HepG2 (cell line): Measurements from ENCODE around the gene CYP4F22. TPM values are rescaled to one million over a fixed set of nuclear protein-coding genes. Genes with fewer than 3 reads are reported as not detected.

Experiments
- ATAC-seq: fragments of 200-7000 bp; cut with Tn5 transposase; 3 replicates; pipeline ENCODE4 v1.9.1; 2020; ENCODE audit warnings: mild to moderate bottlenecking, moderate library complexity
- BruUV-seq: library from RNA; stranded (reverse); fragments of 400-500 nt; replicated peaks from 2 replicates; lab custom pipeline; 2021; lab: Mats Ljungman, UMichigan
- CTCF ChIA-PET: fragments of 300-600 bp; formaldehyde crosslinking; extraction: SDS; loops from one replicate; lab custom pipeline; 2021; ENCODE audit warnings: low total read pairs, inconsistent platforms, low intra/inter-chr PET ratio; lab: Yijun Ruan, JAX
- POLR2A ChIA-PET: fragments of 350-600 bp; sonication (Branson Sonifier 250); formaldehyde crosslinking; loops from one replicate; lab custom pipeline; 2020; ENCODE audit warnings: antibody characterized with exemption, inconsistent platforms; lab: Yijun Ruan, JAX
- DNase-seq: peaks from one replicate; pipeline ENCODE4 v3.0.0-alpha.2; 2015; ENCODE audit warnings: low spot score
- FAIRE-seq: peaks from 3 replicates; lab custom pipeline; 2011; peaks lifted over from hg19 to GRCh38; lab: Jason Lieb, UNC
- H2AFZ ChIP-seq: one replicate; pipeline ENCODE4 v1.6.1; 2011; ENCODE audit warnings: low read length, inconsistent platforms
- H3K27ac ChIP-seq: fragments of 300-600 bp; 3 replicates; pipeline ENCODE4 v1.8.0; 2011; ENCODE audit warnings: mixed run types, mild to moderate bottlenecking, mixed read lengths, low read length, inconsistent platforms; ENCODE audit not compliant: insufficient read depth; ENCODE audit errors: extremely low read length
- H3K27me3 ChIP-seq, 2 experiments: fragments of 200-600 bp in 1 of 2; 2 replicates in 1 of 2; 3 replicates in 1 of 2; pipeline versions ENCODE4 v1.6.0 to v1.8.0; 2011; ENCODE audit warnings: low read length in 2 of 2, mild to moderate bottlenecking in 2 of 2, moderate library complexity in 2 of 2, inconsistent platforms in 1 of 2; ENCODE audit not compliant: insufficient read depth in 2 of 2, control insufficient read depth in 1 of 2
- H3K36me3 ChIP-seq, 2 experiments: fragments of 200-600 bp in 1 of 2; replicated peaks in 1 of 2; 2 replicates in 1 of 2; 3 replicates in 1 of 2; pipeline versions ENCODE4 v1.5.1 to v1.8.0; 2011; ENCODE audit warnings: low read length in 2 of 2, inconsistent platforms in 1 of 2; ENCODE audit not compliant: insufficient read depth in 2 of 2, control insufficient read depth in 1 of 2
- H3K4me1 ChIP-seq: 2 replicates; pipeline ENCODE4 v1.5.1; 2012; ENCODE audit warnings: low read length, inconsistent platforms; ENCODE audit not compliant: insufficient read depth
- H3K4me2 ChIP-seq: 2 replicates; pipeline ENCODE4 v1.6.0; 2011; ENCODE audit warnings: low read depth, low read length, inconsistent platforms
- H3K4me3 ChIP-seq, 3 experiments: fragments of 200-600 bp in 1 of 3; sonication (generic), shearing (Covaris generic) in 1 of 3; replicated peaks in 1 of 3; 2 replicates each; pipeline ENCODE4 v1.5.1; 2011 to 2016; ENCODE audit warnings: low read length in 3 of 3, inconsistent platforms in 2 of 3, low read depth in 2 of 3, mild to moderate bottlenecking in 2 of 3, control low read depth in 1 of 3, mixed read lengths in 1 of 3; ENCODE audit not compliant: insufficient read depth in 1 of 3
- H3K79me2 ChIP-seq: one replicate; pipeline ENCODE4 v1.6.1; 2011; ENCODE audit warnings: low read length, inconsistent platforms; ENCODE audit not compliant: insufficient read depth
- H3K9ac ChIP-seq: 2 replicates; pipeline ENCODE4 v1.6.0; 2011; ENCODE audit warnings: mild to moderate bottlenecking, low read depth, low read length, inconsistent platforms; ENCODE audit not compliant: insufficient read depth
- H3K9me3 ChIP-seq: 2 replicates; pipeline ENCODE4 v1.5.1; 2012; ENCODE audit warnings: mild to moderate bottlenecking, low read length
- H4K20me1 ChIP-seq: 2 replicates; pipeline ENCODE4 v1.6.0; 2011; ENCODE audit warnings: inconsistent platforms, mild to moderate bottlenecking, low read length, moderate library complexity; ENCODE audit not compliant: insufficient read depth
- ATF7 ChIP-seq, 2 experiments: fragments of 450-650 bp in 1 of 2; sonication (generic) in 1 of 2; formaldehyde crosslinking in 1 of 2; IDR thresholded peaks; 2 replicates each; pipeline versions ENCODE4 v1.4.0 to v1.6.1; 2016 to 2020; ENCODE audit warnings: antibody characterized with exemption in 1 of 2, mild to moderate bottlenecking in 1 of 2, missing genetic modification reagents in 1 of 2
- CEBPG ChIP-seq: IDR thresholded peaks from 2 replicates; pipeline ENCODE4 v1.6.1; 2016
- CREB1 ChIP-seq, 2 experiments: fragments of 450-650 bp in 1 of 2; IDR thresholded peaks; 2 replicates each; pipeline ENCODE4 v1.6.1; 2016 to 2017; ENCODE audit warnings: control low read depth in 1 of 2, mild to moderate bottlenecking in 1 of 2, missing compliant biosample characterization in 1 of 2, missing genetic modification characterization in 1 of 2
- ELF3 ChIP-seq: IDR thresholded peaks from 2 replicates; pipeline ENCODE4 v1.6.1; 2016; ENCODE audit warnings: missing genetic modification reagents, missing compliant biosample characterization
- NCOA1 ChIP-seq: sonication (generic); formaldehyde crosslinking; IDR thresholded peaks from 2 replicates; pipeline ENCODE4 v1.9.0; 2021; ENCODE audit warnings: missing genetic modification reagents
- PHF5A ChIP-seq: IDR thresholded peaks from one replicate; pipeline ENCODE4 v1.6.1; 2018; ENCODE audit warnings: low read depth, missing genetic modification reagents; ENCODE audit not compliant: unreplicated experiment
- STAT5B ChIP-seq: sonication (generic); formaldehyde crosslinking; IDR thresholded peaks from 2 replicates; pipeline ENCODE4 v1.4.0; 2020; ENCODE audit warnings: missing genetic modification reagents
- ZFP62 ChIP-seq: sonication (generic); formaldehyde crosslinking; IDR thresholded peaks from 2 replicates; pipeline ENCODE4 v1.4.0; 2020; ENCODE audit warnings: missing genetic modification reagents
- ZNF337 ChIP-seq: sonication (generic); formaldehyde crosslinking; IDR thresholded peaks from 2 replicates; pipeline ENCODE4 v1.5.1; 2020; ENCODE audit warnings: missing genetic modification reagents, low read depth, mild to moderate bottlenecking, borderline replicate concordance
- WGBS: methylation state at CpG from one replicate; pipeline ENCODE4 v1.1.6; 2017; ENCODE audit warnings: low lambda C conversion rate; 5-methylcytosine and 5-hydroxymethylcytosine counted together
- in situ Hi-C: cut with HindIII; loops from 2 replicates; pipeline ENCODE4 v1.10.0; 2017; ENCODE audit warnings: low pct_unique_long_range_greater_than_20kb; ENCODE audit not compliant: extremely low pct_ligation_motif_present
- intact Hi-C: fragments of 100-400 bp; cut with micrococcal nuclease; formaldehyde crosslinking; loops from one replicate; pipeline ENCODE4 v1.10.0; 2022; ENCODE audit not compliant: unreplicated experiment
- polyA plus RNA-seq, 8 experiments: library from polyadenylated mRNA; depleted of rRNA in 3 of 8; stranded (reverse) in 7 of 8; unstranded in 1 of 8; fragments of >200 nt; fragmentation: Illumina TruSeq in 4 of 8; extraction: Trizol in 4 of 8; gene quantifications; 2 replicates each; pipeline versions ENCODE4 v1.2.1 to v1.2.3, GENCODE V29; 2011 to 2016; ENCODE audit warnings: low read depth in 4 of 8, missing spikeins in 1 of 8, mixed read lengths in 1 of 8; ENCODE audit not compliant: insufficient read depth in 1 of 8
- total RNA-seq, 5 experiments: library from RNA; depleted of rRNA; stranded (reverse); fragments of >200 nt; fragmentation: Illumina TruSeq; extraction: Trizol; gene quantifications; 2 replicates each; pipeline ENCODE4 v1.2.3, GENCODE V29; 2016; ENCODE audit warnings: low read depth in 1 of 5
- TF ChIP-seq, protein P1 (sequence below): sonication (generic); formaldehyde crosslinking; IDR thresholded peaks from 2 replicates; pipeline ENCODE4 v1.4.0; 2020; ENCODE audit warnings: missing genetic modification reagents
- TF ChIP-seq, protein P2 (sequence below): IDR thresholded peaks from 2 replicates; pipeline ENCODE4 v1.6.1; 2016; ENCODE audit warnings: low read depth, control low read depth
- TF ChIP-seq, protein P3 (sequence below): sonication (generic); formaldehyde crosslinking; IDR thresholded peaks from 2 replicates; pipeline ENCODE4 v1.4.0; 2020; ENCODE audit warnings: missing genetic modification reagents, borderline replicate concordance

The CYP4F22 gene
- total and polyA plus RNA-seq, 2 of the 13 experiments (the other 11 are each of a cell fraction or from before 2014, with no cell fraction given): 0.05 TPM; not detected in 1

DNA sequence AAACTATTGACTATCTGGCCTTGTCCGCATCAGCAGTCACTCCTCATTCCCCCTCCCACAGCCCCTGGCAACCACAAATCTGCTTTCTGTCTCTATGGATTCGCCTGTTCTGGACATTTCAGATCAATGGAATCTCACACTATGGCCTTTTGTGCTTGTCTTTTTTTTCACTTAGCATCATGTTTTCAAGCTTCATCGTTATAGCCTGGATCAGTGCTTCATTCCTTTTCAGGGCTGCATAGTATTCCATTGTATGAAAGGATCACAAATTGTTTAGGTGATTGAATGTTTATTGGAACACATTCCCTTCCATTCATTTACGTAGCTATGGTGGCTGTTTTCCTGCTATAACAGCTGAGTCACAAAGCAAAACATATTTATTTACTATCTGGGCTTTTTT lies 21.3 kb upstream of the CYP4F22 start (continued):
- no peak for TF ChIP-seq ZNF337 (CRISPR knock-in tag)
- no peak for TF ChIP-seq ATF7 (IDR thresholded peaks at IDR 0.05)
- TF ChIP-seq ATF7 (CRISPR knock-in tag; IDR thresholded peaks at IDR 0.05): no peak
- TF ChIP-seq CEBPG: no peak
- no peak for TF ChIP-seq CREB1 (IDR thresholded peaks at IDR 0.05)
- no peak for TF ChIP-seq CREB1 (CRISPR knock-in tag; IDR thresholded peaks at IDR 0.05)
- TF ChIP-seq NCOA1 (CRISPR knock-in tag): no peak
- TF ChIP-seq PHF5A (CRISPR knock-in tag): no peak
- TF ChIP-seq, all 625 proteins: peak for 0

DNA sequence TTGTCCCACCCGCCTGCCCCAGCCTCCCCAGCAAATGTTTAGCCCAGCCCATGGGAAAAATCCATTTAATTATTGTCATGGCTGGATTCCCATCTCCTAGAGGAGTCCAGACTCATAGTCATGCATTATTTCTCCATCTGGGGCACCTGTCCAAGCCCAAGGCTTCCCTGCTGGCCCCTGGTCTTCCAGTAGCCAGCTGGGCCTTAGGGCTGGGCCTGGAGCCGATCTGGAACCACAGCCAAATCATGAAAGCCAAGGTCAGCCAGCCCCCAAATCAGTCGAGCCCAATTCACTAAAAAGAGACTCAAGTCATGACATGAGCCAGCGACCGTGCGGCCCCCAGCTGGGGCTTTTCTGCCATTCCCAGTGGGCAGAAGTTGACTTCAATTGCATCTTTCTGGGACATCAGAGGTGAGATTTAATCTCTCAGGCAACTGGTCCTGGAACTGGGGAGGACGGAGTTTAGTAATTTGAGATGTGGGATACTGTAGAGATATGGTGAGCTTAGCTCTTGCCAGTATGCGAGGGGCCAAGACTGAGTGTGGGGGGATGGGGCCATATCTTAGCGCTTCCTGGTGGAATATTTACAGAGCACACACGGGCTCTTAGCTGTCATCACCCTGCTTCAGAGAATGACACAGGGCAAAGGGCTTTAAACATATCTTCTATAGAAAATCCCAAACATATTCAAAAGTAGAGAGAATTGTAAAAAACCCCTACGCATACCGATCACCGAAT lies 19.7 kb upstream of the CYP4F22 start:
- Histone ChIP-seq H3K4me1 (peaks cover 13% of the 10 kb centered on the region), H2AFZ (no peak overlapping the region), H3K27ac (no peak overlapping the region), H3K4me3 (no peak overlapping the region), H3K9me3 (no peaks in the 10 kb centered on the region), H3K36me3 (no peaks in the 10 kb centered on the region), H3K4me2 (peak overlapping the region; percentile 12; the same call in 1 of the 2 replicates), H4K20me1 (no peaks in the 10 kb centered on the region), H3K79me2 (no peaks in the 10 kb centered on the region), H3K27me3 (no peaks in the 10 kb centered on the region), H3K9ac (no peak overlapping the region)
- ATAC-seq (no peak), FAIRE-seq (peak; percentile 32), DNase-seq (no peak)
- in situ Hi-C loops: no loop called here
- intact Hi-C loops: no loop called here
- 30% methylated on average over 11 of the region's 13 CpGs for WGBS
- CTCF ChIA-PET: no interaction called here
- no TSS peak for BruUV-seq
- POLR2A ChIA-PET: no interaction called here
- TF ChIP-seq, protein P1, sequence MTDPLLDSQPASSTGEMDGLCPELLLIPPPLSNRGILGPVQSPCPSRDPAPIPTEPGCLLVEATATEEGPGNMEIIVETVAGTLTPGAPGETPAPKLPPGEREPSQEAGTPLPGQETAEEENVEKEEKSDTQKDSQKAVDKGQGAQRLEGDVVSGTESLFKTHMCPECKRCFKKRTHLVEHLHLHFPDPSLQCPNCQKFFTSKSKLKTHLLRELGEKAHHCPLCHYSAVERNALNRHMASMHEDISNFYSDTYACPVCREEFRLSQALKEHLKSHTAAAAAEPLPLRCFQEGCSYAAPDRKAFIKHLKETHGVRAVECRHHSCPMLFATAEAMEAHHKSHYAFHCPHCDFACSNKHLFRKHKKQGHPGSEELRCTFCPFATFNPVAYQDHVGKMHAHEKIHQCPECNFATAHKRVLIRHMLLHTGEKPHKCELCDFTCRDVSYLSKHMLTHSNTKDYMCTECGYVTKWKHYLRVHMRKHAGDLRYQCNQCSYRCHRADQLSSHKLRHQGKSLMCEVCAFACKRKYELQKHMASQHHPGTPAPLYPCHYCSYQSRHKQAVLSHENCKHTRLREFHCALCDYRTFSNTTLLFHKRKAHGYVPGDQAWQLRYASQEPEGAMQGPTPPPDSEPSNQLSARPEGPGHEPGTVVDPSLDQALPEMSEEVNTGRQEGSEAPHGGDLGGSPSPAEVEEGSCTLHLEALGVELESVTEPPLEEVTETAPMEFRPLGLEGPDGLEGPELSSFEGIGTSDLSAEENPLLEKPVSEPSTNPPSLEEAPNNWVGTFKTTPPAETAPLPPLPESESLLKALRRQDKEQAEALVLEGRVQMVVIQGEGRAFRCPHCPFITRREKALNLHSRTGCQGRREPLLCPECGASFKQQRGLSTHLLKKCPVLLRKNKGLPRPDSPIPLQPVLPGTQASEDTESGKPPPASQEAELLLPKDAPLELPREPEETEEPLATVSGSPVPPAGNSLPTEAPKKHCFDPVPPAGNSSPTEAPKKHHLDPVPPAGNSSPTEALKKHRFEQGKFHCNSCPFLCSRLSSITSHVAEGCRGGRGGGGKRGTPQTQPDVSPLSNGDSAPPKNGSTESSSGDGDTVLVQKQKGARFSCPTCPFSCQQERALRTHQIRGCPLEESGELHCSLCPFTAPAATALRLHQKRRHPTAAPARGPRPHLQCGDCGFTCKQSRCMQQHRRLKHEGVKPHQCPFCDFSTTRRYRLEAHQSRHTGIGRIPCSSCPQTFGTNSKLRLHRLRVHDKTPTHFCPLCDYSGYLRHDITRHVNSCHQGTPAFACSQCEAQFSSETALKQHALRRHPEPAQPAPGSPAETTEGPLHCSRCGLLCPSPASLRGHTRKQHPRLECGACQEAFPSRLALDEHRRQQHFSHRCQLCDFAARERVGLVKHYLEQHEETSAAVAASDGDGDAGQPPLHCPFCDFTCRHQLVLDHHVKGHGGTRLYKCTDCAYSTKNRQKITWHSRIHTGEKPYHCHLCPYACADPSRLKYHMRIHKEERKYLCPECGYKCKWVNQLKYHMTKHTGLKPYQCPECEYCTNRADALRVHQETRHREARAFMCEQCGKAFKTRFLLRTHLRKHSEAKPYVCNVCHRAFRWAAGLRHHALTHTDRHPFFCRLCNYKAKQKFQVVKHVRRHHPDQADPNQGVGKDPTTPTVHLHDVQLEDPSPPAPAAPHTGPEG (CRISPR knock-in tag): no peak
- no peak for TF ChIP-seq STAT5B (CRISPR knock-in tag)
- TF ChIP-seq, protein P2, sequence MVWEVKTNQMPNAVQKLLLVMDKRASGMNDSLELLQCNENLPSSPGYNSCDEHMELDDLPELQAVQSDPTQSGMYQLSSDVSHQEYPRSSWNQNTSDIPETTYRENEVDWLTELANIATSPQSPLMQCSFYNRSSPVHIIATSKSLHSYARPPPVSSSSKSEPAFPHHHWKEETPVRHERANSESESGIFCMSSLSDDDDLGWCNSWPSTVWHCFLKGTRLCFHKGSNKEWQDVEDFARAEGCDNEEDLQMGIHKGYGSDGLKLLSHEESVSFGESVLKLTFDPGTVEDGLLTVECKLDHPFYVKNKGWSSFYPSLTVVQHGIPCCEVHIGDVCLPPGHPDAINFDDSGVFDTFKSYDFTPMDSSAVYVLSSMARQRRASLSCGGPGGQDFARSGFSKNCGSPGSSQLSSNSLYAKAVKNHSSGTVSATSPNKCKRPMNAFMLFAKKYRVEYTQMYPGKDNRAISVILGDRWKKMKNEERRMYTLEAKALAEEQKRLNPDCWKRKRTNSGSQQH (CRISPR knock-in tag): no peak
- TF ChIP-seq, protein P3, sequence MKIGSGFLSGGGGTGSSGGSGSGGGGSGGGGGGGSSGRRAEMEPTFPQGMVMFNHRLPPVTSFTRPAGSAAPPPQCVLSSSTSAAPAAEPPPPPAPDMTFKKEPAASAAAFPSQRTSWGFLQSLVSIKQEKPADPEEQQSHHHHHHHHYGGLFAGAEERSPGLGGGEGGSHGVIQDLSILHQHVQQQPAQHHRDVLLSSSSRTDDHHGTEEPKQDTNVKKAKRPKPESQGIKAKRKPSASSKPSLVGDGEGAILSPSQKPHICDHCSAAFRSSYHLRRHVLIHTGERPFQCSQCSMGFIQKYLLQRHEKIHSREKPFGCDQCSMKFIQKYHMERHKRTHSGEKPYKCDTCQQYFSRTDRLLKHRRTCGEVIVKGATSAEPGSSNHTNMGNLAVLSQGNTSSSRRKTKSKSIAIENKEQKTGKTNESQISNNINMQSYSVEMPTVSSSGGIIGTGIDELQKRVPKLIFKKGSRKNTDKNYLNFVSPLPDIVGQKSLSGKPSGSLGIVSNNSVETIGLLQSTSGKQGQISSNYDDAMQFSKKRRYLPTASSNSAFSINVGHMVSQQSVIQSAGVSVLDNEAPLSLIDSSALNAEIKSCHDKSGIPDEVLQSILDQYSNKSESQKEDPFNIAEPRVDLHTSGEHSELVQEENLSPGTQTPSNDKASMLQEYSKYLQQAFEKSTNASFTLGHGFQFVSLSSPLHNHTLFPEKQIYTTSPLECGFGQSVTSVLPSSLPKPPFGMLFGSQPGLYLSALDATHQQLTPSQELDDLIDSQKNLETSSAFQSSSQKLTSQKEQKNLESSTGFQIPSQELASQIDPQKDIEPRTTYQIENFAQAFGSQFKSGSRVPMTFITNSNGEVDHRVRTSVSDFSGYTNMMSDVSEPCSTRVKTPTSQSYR (CRISPR knock-in tag): peak; percentile 66; the same call in 1 of the 2 replicates
- TF ChIP-seq ZFP62: no peak
- TF ChIP-seq ELF3 (CRISPR knock-in tag): 0 out of 2 replicates have a peak, but pooled peaks have one; percentile 13
